ENCODE results near the gene BICD2.
A peak's percentile ranks its signal among the peaks of the same experiment; 100 is the strongest.

Gene BICD2

DNA sequence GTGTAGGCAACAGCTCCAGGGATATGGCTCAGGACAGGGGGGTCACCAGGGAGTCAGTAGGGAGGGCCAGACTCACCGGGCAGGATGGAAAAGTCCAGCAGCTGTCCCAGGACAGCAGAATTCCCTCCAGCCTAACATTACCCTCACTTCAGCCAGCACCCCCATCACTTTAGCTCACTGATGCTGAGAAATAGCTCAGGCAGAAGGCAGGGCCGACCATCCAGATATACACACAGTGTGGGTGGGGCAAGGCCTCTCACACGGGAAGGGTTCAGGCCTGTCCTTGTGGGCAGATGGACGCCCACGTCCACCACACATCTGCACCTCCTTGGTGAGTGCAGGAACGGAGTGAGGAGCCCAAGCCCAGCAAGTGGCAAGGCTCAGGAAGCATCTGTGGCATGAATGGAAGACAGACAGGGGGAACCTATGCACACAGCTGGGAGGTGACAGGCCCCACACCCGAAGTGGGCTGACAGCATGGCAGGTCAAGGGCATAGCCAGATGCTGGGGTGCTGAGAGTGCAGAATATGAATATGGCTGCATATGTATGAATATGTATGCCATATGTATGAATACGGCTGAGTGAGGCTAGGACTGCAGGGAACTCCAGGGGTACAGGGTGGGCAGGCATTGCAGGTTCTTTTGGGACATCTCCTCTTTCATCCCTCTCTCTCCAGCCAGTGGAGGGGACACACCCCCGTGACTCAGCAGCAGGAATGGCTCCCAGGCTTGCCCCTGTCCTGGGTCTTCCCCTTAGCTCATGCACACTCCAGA, 17.0 kb downstream of the BICD2 start:
- no peak for DNase-seq (ENCODE audit: low read depth)

DNA sequence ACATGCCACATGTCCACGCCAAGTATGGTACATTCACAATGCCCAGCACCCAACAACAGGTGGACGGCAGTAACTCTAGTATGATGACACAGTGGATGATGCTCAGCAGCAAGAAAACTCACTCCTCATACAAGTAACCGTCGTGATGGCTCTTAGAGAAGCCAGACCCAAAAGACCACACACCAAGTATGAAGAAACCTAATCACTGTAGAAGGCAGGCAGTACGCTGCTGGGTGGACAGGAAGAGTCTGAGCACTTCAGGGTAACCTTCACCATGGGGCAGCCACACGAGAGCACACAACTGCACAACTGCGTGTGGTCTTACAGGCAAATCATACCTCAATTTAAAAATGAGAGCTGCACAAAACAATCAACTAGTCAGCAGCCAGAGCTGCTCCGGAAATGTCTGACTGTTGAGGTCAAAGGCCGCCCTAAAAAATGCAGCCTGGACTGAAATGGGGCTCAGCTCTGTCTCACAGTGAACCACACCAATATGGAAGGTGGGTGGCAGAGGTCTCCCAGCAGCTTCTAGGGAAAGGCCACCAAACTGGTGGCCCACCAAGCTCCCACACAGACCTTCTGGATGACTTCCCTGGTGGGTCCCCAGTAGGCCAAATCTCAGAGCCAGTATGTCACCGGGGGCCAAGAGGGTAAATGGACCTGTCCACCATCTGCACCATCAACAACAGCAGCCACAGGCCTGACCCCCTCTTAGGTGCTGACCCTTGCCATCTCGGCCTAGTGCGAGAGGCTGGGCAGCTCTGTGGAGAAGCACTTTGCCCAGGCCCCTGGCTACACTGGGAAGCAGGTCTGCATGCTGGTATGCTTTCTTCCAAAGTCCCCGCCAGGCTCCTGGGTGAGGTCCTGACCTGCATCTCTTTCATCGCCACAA, 17.8 kb downstream of the BICD2 start:
- no peak for DNase-seq (ENCODE audit: low read depth)

DNA sequence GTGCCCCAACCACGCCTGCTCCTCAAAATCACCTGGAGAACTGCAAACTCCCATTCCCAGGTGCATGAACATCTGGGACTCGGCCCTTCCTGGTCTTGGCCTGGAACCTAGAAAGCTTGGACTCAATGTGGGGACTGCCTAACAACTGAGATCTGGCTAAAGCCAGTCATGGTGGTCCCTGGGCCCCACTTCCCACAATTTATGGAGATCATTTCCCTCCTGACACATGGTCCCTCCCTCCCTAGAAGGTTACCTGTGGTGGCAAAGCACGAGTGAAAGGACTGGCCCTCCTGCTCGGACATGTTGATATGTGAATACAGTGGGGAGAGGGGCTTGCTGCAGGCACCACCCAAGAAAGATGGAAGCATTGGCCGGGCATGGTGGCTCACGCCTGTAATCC, 18.8 kb downstream of the BICD2 start:
- no peak for DNase-seq (ENCODE audit: low read depth)

DNA sequence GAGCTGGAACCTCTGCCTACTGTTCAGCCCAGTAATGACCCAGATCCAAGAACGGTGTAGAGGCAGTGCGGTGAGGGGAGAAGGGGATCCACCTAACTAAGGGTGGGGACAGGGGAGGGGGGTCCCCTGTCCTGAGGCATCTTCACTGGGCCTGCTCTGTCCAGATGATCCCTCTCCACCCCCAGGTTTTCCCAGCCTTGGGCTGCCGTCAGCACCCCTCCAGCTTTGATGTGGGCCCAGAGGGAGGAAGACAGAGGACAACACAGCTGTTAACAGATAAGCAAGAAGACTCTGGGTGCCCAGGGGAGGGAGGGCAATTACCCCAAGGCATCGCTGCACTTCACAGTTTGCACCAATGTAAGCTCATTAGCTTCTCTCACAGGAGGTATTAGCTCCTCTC, 19.3 kb downstream of the BICD2 start:
- DNase-seq (ENCODE audit: low read depth) = no peak

DNA sequence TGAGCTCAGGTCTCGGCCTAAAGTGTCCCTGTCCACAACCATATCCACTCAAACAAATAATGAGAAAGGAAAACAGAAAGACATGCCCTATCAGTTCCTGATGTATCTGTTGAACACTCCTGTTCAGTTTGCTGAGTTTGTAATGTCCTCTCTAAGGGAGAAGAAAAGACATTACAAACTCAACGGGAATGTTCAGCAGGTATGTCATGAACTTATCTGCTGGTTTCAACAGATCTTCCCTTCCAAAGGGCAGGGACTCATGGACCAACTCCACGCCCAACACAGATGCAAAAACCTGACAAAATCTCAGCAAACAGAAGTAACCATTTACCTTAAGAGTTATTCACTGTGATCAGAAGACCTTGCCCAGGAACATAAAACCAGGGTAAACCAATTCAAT, 23.7 kb downstream of the BICD2 start:
- no peak for DNase-seq (ENCODE audit: low read depth)

DNA sequence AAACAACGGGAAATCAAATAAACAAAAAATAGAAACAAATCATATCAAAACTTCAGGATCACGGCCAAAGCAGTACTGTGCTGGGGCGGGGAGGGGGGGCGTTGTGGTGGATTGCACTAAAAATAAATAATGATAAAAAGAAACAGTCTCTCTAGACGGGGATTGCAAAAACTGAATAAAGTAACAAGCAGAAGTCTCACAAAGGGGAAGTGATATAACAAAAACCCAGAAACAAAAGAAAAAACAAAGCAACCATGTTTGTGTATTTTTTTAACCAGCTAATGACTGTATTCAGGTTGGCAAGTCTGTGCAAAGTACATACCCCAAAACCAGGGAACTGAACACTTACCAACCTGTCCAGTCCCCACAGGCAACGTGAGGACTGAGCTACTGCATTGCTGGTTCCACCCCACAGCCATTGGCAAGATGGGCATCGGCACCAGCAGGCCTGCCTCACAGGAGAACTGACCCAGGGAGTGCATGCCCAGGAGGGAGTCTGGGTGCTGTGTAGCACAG, 24.1 kb downstream of the BICD2 start:
- no peak for DNase-seq (ENCODE audit: low read depth)

GRCh38 chr9:92740009-92740408, 24.6 kb downstream of the BICD2 start:
- DNase-seq (ENCODE audit: low read depth) = no peak

GRCh38 chr9:92739346-92739970, 25.2 kb downstream of the BICD2 start:
- DNase-seq (ENCODE audit: low read depth) = no peak

DNA sequence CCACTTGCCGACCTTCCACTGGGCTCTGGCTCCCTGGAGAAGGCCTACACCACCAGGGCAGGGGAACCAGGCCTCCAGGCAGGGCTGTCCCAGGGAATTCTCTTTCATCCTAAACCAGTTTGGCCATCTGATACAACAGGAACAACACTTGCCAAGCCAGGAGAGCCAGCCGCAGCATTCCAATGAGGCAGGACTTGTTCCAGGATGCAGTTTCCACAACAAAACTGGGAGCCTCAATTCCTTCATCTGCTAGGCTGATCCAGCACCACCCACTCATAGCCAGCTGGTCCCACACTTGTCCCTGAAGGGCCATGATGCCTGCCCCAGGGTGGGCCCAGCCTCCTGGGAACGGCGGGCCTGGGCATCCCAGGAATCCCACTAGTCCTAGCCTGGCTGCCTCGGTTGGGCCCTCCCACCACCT, 26.0 kb downstream of the BICD2 start:
- peak; percentile 61 for DNase-seq (ENCODE audit: low read depth)

DNA sequence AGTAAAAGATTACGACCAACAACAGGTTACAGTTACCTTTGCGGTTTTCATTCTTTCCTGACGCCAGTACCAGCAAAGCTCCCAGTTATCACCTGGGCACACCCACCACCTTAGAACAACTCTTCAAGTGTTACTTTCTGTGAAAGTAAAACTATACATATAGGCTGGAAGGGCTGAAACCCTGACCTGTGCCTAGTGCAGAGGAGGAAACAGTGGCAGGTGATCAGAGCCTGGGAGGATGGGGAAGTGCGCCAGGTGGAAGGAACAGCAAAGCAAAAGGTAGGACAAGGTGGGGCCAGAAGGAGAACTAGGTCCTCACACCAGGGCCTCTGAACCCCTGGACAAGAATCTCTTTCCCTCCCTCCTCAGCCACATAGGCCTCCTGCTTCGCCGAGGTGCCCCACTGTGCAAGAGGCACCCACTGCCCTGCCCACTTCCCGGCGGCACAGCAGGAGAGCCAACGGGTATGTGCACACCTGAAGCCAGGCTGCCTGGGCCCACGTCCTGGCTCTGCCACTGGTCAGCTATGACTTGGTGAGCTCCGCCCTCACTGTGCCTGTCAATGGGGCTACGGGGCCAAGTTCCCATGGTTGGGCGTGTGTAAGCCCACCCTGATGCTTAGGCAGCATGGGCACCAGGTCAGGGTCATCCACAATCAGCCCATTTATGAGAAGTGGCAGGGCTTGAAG, 26.9 kb downstream of the BICD2 start:
- DNase-seq (ENCODE audit: low read depth) = no peak

DNA sequence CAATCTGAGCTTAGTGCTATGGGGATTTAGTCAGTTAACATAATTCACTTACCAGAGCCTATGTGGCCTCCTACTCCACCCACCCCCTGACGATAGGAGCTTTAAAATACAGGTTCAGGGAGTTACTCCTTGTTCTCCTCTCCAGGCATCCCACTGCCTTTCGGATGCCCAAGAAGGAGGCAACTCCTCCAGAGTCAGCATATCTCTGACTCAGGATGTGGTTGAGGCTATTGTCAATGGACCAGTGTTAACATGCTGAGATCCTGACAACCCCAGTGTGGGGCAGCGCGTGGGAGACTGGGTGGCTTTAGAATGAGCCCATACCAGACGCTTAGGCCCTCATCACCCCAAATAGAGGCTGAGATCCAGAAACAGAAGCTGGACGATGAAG, 27.4 kb downstream of the BICD2 start:
- DNase-seq (ENCODE audit: low read depth) = no peak

DNA sequence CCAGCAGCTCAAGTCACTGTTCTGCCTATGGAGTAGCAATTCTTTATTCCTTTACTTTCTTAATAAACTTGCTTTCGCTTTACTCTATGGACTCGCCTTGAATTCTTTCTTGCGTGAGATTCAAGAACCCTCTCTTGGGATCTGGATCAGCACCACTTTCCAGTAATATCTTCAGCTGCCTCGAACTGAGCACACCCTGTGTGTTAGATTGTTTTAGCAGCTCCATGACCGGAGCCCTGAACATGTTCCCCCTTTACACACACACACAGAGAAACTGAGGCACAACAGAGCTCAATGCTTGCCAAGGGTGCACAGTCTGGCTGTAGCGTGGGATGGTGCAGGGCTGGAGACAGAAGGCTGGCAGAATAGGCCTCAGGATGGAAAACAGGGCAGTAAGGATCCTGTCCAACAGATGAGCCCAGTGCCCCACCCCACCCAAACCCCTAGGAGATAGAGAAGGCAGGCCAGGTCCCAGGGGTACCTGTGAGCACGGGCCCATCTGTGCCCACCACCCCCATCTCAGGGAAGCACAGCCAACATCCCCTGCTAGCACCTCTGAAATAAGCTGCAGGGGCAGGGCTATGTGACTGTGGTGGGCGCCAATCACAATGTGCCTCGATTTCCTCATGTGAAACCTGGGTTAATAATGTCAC, 27.9 kb downstream of the BICD2 start:
- DNase-seq (ENCODE audit: low read depth) = no peak

DNA sequence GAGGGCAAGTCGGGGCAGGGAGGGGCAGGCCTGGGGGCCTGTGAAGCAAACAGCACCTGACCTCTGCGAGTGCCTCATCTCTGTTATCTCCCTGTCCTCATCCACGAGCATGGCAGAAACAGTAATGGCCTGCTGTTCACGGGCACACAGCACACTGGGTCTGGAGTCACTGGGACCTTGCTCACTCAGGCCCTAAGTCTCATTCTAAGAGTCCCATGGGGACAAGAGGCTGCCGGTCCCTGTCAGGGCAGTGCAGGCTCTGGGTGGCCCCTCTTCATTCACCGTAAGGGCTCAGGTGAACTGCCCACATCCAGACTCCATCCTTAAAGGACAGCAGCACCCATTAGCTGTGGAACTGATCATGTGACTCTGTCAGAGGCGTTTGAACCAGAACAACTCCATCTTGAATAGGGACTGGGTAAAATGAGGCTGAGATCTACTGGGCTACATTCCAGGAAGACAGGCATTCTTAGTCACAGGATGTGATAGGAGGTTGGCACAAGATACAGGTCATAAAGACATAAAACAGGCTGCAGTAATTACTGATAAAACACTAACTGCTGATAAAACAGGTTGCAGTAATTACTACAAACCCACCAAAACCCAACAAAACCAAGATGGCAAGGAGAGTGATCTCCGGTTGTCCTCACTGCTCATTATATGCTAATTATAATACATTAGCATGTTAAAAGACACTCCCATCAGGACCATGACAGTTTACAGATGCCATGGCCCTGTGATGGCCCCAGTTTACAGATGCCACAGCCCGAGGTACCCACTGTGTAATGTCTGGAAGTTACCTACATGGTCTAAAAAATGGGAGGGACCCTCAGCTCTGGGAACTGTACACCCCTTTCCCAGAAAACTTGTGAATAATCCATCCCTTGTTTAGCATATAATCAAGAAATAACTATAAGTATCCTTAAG, 28.7 kb downstream of the BICD2 start:
- DNase-seq (ENCODE audit: low read depth) = no peak

- no peak for DNase-seq (ENCODE audit: low read depth)
These were observed 29.6 kb downstream of the BICD2 start for GRCh38 chr9:92734931-92735635.

DNA sequence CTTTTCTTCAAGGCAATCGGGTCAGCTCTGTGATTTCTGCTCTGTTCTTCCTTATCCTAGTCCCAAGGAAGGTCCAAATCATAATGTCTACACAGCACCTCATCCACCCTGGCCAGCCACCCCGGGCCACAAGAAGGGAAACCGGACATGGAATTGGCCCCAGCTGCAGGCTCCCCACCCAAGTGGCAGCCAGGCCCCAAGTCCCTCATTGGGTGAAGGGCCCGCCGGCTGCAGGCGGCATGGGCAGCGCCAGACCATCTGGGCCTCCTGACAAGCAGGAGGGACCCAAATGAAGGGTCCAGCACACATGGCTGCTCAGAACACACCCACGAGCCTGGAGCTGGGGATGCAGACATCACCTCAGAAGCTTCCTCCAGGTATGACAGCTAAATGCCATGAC, 33.7 kb downstream of the BICD2 start:
- DNase-seq (ENCODE audit: low read depth) = no peak

DNA sequence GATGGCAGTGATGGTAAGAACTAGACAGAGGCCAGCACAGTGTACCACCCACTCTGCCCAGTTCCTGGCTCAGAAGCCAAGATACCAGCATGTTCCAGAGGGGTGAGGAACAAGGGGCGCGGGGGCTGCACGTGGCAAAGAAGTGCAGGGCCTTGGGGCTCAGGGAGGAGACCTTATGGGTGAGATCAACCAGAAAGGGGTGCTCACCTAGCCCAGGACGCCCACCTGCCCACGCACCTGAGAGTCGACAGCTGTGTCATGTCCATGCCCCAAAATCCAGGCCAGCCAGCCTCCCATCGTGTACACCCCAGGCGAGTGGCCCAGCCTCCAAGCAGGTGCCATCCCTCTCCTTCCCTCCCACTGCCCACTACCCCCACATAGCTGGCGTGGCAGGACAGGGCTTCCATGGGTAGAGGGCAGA, 34.9 kb downstream of the BICD2 start:
- DNase-seq (ENCODE audit: low read depth) = no peak

- DNase-seq (ENCODE audit: low read depth) = no peak
These were observed 35.5 kb downstream of the BICD2 start for GRCh38 chr9:92728831-92729734.
